MM.1S (cell line): ENCODE data around the gene MAP9.

ENCODE experiments used
- EZH2 ChIP-seq: fragments of 300-600 bp; sonication (generic); optimal IDR thresholded peaks from 2 replicates; pipeline ENCODE3; 2017; ENCODE audit warnings: low read depth, mild to moderate bottlenecking, antibody characterized with exemption, low read length, mixed read lengths
- EZH2phosphoT487 ChIP-seq: fragments of 300-600 bp; sonication (generic); IDR thresholded peaks from 2 replicates; pipeline ENCODE4 v1.6.1; 2018; ENCODE audit warnings: antibody characterized with exemption, low read length
- TF ChIP-seq, protein P1 (sequence below): fragments of 300-600 bp; sonication (generic); IDR thresholded peaks from 2 replicates; pipeline ENCODE4 v1.5.1; 2016; ENCODE audit warnings: antibody characterized with exemption, low read length, mixed read lengths

GRCh38 chr4:155399974-155400697 is 23.4 kb upstream of the MAP9 start:
- TF ChIP-seq, protein P1, sequence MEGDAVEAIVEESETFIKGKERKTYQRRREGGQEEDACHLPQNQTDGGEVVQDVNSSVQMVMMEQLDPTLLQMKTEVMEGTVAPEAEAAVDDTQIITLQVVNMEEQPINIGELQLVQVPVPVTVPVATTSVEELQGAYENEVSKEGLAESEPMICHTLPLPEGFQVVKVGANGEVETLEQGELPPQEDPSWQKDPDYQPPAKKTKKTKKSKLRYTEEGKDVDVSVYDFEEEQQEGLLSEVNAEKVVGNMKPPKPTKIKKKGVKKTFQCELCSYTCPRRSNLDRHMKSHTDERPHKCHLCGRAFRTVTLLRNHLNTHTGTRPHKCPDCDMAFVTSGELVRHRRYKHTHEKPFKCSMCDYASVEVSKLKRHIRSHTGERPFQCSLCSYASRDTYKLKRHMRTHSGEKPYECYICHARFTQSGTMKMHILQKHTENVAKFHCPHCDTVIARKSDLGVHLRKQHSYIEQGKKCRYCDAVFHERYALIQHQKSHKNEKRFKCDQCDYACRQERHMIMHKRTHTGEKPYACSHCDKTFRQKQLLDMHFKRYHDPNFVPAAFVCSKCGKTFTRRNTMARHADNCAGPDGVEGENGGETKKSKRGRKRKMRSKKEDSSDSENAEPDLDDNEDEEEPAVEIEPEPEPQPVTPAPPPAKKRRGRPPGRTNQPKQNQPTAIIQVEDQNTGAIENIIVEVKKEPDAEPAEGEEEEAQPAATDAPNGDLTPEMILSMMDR, result no peak
- TF ChIP-seq EZH2, result no peak
- TF ChIP-seq EZH2phosphoT487, result no peak
